Right kidney (tissue), 1 donor: ENCODE results near the gene MLLT3.
"Not testable (repeated sequence)": the region's sequence is repeated elsewhere in the genome, so short reads cannot be mapped to it uniquely, and the experiment has no call there.

Experiments used
- DNase-seq: peaks from one replicate; pipeline ENCODE4 v3.0.0-alpha.2; 2016

MLLT3 gene

DNA sequence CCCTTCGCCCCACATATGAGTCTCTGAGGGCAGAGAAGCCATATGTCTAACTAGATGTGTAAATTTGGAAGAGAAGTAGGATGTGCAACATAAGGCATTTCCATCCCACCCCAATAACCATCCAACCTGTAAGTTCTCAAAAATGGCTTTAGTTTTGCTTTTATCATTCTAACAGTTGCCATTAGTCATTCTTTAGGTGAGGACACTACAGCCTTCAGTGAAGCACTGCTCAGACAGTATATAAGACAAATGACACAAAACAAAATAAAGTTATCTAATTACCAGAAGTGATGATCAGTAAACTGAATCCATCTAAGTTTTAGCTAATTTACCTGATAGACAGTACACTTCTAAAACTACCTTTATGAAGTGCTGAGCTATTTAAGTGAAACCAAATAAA is 23.9 kb downstream of the MLLT3 start:
- DNase-seq, result no peak

DNA sequence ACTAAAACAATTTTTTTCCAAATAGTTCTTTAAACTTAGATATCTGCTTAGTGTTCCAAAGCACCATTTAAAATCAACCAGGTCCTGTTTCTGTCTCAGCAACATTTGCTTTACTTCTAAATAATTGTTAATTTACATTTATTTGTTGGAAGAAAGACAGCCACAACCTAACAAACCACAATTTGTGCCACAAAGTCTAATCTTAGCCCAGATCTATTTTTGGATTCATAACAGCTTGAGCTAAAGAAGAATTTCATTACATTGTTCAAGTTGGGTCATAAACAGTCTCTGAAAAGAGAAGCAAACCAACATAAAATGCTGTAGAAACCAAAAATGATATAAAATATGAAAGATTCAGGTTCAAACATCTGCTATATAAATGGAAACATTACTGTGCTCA is 24.4 kb downstream of the MLLT3 start:
- DNase-seq, result no peak

DNA sequence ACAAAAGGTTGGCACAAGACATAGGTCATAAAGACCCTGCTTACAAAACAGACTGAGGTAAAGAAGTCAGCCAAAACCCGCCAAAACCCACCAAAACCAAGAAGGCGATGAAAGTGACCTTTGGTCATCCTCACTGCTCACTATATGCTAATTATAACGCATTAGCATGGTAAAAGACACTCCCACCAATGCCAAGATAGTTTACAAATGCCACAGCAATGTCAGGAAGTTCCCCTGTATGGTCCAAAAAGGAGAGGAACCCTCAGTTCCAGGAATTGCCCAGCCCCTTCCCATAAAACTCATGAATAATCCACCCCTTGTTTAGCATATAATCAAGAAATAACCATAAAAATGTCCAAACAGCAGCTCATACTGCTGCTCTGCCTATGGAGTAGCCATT is 27.7 kb downstream of the MLLT3 start:
- DNase-seq, result no peak

GRCh38 chr9:20593537-20593936 is 28.8 kb downstream of the MLLT3 start:
- no peak for DNase-seq

DNA sequence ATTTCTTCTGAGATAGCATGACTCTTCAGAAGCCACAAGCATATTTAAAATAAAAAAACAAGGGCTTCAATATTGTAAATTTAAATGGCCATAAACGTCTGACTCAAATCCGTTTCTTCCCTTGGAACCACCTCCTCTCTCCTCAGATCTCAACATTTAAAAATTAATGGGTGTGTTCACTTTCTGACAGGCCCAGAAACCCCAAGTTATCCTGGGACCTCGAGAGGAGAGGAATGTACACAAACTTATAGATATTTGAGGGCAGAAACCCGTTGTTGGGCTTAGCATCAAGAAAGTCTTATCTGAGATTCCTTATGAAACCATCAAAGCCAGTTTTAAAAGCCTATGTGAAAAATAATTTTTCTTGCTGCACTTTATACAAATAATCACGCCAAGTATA is 29.2 kb downstream of the MLLT3 start:
- no peak for DNase-seq

DNA sequence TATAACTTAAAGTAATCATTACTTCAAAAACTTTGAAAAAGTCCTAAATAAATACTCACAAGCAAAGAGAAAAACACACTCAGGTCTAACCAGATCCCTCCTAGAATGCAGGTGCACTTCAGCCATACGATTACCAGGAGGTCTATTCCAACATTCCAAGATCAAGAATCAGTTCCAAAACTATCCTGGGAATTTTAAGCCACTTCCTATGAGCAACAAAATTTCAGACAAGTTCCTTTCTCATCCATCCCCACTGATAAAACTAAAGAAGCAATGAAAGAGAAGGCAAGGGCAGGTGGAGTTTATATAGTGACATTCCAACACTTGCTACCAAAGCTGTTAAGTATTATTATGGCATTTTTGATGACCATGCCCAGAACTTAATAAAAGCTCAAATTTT is 29.6 kb downstream of the MLLT3 start:
- no peak for DNase-seq

- no peak for DNase-seq
Measured at GRCh38 chr9:20591223-20591622, 31.1 kb downstream of the MLLT3 start.

DNA sequence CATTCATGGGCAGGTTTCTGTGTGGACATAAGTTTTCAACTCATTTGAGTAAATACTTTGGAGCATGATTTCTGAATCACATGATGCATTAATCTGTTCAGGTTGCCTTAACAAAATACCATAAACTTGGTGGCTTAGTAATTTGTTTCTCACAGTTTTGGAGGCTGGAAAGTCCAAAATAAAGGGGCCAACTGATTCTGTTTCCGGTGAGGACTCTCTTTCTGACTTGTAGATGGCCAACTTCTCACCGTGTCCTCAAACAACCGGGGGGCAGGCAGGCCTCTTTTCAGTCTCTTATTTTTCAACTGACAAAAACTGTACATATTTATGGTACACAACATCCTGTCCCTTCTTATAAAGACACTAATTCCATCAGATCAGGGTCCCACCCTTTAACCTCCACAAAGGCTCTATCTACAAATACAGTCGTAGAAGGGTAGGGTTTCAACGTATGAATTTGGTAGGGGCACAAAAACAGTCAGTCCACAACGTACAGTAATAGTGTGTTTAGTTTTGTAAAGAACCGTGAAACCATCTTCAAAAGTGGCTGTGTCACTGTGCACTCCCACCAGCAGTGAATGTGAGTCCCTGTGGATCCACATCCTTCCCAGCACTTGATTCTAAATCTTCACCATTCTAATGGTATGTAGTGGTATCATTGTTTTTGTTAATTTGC is 37.2 kb downstream of the MLLT3 start:
- no peak for DNase-seq

GRCh38 chr9:20583088-20583487 is 39.2 kb downstream of the MLLT3 start:
- not testable (repeated sequence) for DNase-seq

DNA sequence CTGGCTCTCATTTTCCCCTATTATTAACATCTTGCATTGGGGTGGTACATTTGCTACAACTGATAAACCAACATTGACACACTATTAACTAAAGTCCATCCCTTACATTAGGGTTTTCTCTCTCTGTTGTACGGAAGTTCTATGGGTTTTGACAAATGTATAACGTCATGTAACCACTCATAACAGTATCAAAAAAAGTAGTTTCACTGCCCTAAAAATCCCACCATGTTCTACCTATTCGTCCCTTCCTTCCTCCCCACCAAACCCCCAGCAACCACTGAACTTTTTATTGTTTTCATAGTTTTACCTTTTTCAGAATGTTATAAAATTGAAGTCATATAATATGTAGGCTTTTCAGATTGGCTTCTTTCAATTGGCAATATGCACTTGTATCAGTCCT is 40.1 kb downstream of the MLLT3 start:
- no peak for DNase-seq

GRCh38 chr9:20580673-20581072 is 41.6 kb downstream of the MLLT3 start:
- no peak for DNase-seq

GRCh38 chr9:20579524-20580314 is 42.6 kb downstream of the MLLT3 start:
- DNase-seq, result no peak

DNA sequence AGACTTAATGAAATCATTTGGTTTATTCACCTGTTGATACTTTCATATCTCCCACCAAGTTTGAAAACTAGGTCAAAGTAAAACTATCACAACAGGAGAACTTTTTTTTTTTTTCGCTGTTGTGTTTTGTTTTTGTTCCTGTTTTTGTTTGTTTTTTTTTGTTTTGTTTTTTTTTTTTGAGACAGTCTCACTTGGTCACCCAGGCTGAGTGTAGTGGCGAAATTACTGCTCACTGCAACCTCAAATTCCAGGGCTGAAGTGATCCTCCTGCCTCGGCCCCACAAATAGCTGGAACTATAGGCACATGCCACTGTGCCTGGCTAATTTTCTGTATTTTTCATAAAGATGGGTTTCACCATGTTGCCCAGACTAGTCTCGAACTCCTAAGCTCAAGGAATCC is 49.3 kb downstream of the MLLT3 start:
- no peak for DNase-seq

DNA sequence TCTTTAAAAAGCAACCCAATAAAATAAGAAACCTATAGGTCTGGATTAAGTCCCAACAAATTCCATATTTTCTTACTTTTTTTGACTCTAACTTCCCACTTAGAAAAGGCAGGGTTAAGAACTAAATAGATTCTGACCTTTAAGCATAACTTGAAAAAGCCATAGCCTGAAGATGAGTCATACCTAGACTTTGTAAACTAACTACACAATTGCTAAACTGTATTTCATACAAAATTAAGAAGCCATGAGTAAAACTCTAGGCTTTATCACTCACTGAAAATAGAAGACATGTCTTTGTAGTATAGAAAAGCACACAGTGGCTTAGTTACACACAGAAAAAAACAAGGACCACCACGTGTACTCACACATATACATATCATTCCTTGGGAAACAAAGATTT is 51.5 kb downstream of the MLLT3 start:
- DNase-seq, result no peak

- DNase-seq, result no peak
Measured at GRCh38 chr9:20570087-20570486, 52.2 kb downstream of the MLLT3 start.

DNA sequence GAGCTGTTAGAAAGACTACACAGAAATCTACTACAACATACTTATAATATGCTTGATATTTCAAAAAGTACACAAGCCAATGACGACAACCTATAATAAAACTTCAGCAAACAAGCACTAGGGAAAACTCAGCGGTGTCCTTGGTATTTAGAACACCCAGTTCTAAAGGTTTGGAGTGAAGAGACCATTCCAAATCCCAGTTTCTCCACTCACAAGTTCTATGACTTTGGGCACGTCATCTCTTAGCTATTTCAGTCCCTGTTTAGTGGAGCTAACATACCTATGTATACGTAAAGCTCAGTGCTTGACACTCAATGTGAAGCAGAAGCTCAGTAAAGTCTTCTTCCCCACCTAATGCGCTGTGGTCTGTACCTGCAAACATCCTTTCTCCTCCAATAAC is 52.8 kb downstream of the MLLT3 start:
- DNase-seq, result no peak

GRCh38 chr9:20568400-20568799 is 53.9 kb downstream of the MLLT3 start:
- no peak for DNase-seq

DNA sequence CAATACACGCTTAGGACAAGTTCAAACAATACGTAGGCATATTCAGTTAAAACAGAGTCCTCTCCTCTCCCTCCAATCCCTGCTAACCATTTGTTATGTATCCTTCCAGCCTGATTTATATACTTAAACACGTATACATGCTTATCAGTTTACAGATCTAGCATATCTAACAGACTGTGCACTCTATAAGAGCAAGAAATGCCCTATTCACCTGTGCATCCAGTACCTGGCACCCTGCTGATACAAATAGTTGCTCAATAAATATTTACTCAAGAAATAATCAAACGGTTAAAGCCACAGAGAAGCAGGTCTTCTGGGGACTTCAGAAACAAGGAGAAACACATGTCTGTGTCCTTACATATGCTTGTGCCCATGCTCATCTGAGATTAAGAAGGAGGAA is 55.9 kb downstream of the MLLT3 start:
- no peak for DNase-seq

GRCh38 chr9:20564650-20565049 is 57.6 kb downstream of the MLLT3 start:
- no peak for DNase-seq

DNA sequence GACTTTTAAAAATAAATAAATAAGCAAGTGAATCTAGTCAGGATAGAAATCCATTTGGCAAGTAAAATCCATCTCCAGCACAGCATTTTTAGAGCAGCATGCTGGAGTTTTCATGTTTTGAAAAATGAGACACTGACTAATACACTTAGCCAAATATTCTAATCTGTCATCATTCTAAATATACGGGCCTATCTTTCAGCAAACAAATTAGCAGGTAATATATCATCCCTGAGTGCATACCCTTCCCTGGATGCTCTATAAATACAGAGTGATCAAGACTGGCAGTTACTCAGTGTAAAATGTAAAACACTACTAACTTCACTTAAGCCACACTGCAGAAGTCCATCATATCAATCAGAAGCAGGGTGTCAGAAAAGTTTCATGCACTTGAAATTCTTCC is 58.4 kb downstream of the MLLT3 start:
- DNase-seq, result no peak

DNA sequence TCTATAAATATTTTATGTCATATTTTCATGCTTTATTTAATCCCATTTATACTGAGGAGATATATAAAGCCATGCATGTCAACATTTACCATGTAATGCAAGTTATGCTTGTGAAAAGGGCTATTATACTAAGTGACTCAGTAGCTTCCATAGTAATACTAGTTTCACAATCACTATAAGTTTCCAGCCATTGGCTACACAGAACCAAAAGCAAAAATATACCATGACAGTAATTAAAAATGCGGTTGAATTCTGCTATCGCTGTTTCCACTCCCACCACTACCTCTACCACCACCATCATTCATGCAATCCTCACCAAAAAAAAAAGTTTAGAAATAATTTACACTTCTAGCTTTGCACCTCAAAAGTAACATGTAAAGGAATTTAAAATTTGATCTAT is 60.2 kb downstream of the MLLT3 start:
- DNase-seq, result no peak

DNA sequence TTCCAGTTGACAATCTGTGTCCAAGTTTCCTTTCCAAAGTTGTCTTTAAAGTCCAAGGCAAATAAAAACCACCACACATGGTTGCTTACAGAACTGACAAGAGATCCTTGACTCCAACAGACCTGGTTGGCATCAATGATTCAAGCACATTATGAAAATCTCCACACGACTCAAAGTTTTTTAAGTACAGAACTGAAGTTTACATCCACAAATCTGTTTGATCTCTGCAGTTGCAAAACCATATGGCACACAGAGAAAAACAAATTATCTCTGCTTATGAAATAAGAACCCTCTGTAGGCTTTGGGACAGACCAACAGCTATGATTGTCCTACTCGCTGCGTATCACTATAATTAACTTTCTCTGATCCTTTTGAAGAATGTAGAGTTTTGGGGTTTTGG is 60.8 kb downstream of the MLLT3 start:
- DNase-seq, result no peak

GRCh38 chr9:20559231-20559890 is 62.9 kb downstream of the MLLT3 start:
- DNase-seq, result no peak

- no peak for DNase-seq
Measured at GRCh38 chr9:20558566-20559016, 63.7 kb downstream of the MLLT3 start.
